ENCODE results near the gene AKAP7. TPM values are rescaled to one million over a fixed set of nuclear protein-coding genes. Genes with fewer than 3 reads are reported as not detected.
"Not testable (repeated sequence)": the region's sequence is repeated elsewhere in the genome, so short reads cannot be mapped to it uniquely, and the experiment has no call there.

Gene AKAP7
- total RNA-seq, 2 donors from 2014 or later, result 10.2 to 11.6 TPM

DNA sequence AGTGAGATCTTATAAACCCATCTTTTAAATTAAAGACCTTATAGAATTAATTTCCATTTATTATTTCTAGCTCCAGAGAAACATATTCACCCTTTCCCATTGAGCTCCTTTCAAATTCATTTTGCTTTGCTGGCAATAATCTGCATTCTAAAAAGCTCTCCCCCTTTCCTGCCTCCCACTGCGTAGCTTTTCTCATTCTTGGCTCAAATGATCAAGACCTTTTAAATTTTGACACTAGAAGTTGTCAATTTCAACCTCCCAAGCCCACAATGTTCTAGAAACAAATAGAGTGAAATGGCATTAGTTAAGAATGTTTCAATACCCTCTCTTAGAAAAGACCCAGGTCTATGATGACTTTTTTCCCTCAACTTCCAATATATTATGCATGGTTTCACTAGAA is 186.9 kb downstream of the AKAP7 start:
- Histone ChIP-seq H3K4me1 (no peaks in the 10 kb centered on the region), H3K27me3 (no peaks in the 10 kb centered on the region), H3K36me3 (no peaks in the 10 kb centered on the region), H3K27ac (no peak overlapping the region), H3K9me3 (no peaks in the 10 kb centered on the region), H3K4me3 (no peak overlapping the region)
- no peak for TF ChIP-seq CTCF (IDR thresholded peaks at IDR 0.05)
- DNase-seq (ENCODE audit: low spot score), result no peak

DNA sequence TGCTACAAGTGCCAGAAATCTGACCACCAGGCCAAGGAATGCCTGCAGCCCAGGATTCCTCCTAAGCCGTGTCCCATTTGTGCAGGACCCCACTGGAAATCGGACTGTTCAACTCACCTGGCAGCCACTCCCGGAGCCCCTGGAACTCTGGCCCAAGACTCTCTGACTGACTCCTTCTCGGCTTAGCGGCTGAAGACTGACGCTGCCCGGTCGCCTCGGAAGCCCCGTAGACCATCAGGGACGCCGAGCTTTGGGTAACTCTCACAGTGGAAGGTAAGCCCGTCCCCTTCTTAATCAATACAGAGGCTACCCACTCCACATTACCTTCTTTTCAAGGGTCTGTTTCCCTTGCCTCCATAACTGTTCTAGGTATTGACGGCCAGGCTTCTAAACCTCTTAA is 190.4 kb downstream of the AKAP7 start:
- H3K36me3 ChIP-seq; H3K9me3 ChIP-seq; H3K27ac ChIP-seq; H3K4me1 ChIP-seq; DNase-seq (ENCODE audit: low spot score); H3K4me3 ChIP-seq; H3K27me3 ChIP-seq: not testable (repeated sequence)

DNA sequence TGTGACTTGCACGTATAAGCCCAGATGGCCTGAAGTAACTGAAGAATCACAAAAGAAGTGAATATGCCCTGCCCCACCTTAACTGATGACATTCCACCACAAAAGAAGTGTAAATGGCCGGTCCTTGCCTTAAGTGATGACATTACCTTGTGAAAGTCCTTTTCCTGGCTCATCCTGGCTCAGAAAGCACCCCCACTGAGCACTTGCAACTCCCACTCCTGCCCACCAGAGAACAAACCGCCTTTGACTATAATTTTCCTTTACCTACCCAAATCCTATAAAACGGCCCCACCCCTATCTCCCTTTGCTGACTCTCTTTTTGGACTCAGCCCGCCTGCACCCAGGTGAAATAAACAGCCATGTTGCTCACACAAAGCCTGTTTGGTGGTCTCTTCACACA is 193.5 kb downstream of the AKAP7 start:
- not testable (repeated sequence) for H3K9me3 ChIP-seq; H3K27me3 ChIP-seq; H3K36me3 ChIP-seq; H3K4me1 ChIP-seq; DNase-seq (ENCODE audit: low spot score); H3K4me3 ChIP-seq; H3K27ac ChIP-seq

- no peak for TF ChIP-seq CTCF (IDR thresholded peaks at IDR 0.05)
- H3K27ac ChIP-seq, result no peak overlapping the region
Measured at GRCh38 chr6:131331151-131331550, 195.9 kb downstream of the AKAP7 start.

DNA sequence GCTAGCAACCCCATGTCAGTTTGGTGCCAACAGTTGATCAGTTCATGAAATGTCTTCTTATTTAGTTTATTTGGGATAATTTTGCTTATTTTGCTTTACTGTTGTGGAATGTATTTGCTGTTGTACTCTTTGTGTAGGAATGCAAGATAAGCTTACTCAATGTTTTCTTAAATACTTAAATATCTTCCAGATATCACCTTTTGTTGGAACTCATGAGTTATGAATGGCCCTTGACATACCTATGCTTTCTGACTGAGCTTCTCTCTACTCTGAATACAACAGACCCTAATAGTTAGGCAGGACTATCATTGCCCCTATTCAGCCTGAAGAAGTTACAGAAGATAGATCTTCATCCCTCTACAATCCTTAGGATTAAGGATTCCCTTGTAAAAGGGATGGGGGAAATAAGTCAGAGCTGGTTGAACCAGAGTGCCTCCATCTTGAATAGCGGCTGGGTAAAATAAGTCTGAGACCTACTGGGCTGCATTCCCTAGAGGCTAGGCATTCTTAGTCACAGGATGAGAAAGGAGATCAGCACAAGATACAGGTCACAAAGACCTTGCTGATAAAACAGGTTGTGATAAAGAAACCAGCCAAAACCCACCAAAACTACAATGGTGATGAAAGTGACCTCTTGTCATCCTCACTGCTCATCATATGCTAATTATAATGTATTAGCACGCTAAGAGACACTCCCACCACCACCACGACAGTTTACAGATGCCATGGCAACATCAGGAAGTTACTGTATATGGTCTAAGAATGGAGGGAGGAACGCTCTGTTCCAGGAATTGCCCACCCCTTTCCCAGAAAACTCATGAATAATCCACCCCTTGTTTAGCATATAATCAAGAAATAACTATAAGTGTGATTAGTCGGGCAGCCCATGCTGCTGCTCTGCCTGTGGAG is 196.9 kb downstream of the AKAP7 start:
- no peak for TF ChIP-seq CTCF (IDR thresholded peaks at IDR 0.05)
- H3K9me3 ChIP-seq, result no peaks in the 10 kb centered on the region
- H3K36me3 ChIP-seq, result no peaks in the 10 kb centered on the region
- no peak overlapping the region for H3K27ac ChIP-seq
- no peak for DNase-seq (ENCODE audit: low spot score)
- no peaks in the 10 kb centered on the region for H3K27me3 ChIP-seq
- H3K4me1 ChIP-seq, result no peaks in the 10 kb centered on the region
- H3K4me3 ChIP-seq, result no peak overlapping the region

More at GRCh38 chr6:131331151-131331550, 195.9 kb downstream of the AKAP7 start:
- no peak for DNase-seq (ENCODE audit: low spot score)
- Histone ChIP-seq H3K4me3 (no peak overlapping the region), H3K27me3 (no peaks in the 10 kb centered on the region), H3K9me3 (no peaks in the 10 kb centered on the region), H3K36me3 (no peaks in the 10 kb centered on the region), H3K4me1 (no peaks in the 10 kb centered on the region)

Other genes with a start within 250 kb of the AKAP7 start
- 10 to 100 TPM; 41.9 to 47.2 TPM for gene EPB41L2, start 72.2 kb upstream of the AKAP7 start, total RNA-seq

All from right atrium auricular region (tissue), 2 donors.